ENCODE measurements around the gene PIEZO1. TPM values are rescaled to one million over a fixed set of nuclear protein-coding genes. Genes with fewer than 3 reads are reported as not detected.

PIEZO1 gene
- polyA plus RNA-seq, 1 of the 3 experiments (the other 2 are of a cell fraction), result 184 TPM

- TF ChIP-seq SIN3A (IDR thresholded peaks at IDR 0.05; ENCODE audit: borderline replicate concordance, low read depth, low read length), result no peak
Observed at GRCh38 chr16:88691924-88692560, 93.0 kb downstream of the PIEZO1 start (continued).

- 77% methylated on average over 23 of the region's 33 CpGs for WGBS (ENCODE audit: low lambda C conversion rate)
- Histone ChIP-seq H3K27ac (ENCODE audit: low read depth in 2 of 2, low read length in 1 of 2) (no peak overlapping the region), H3F3A (replicated peaks; ENCODE audit: insufficient read depth) (no peaks in the 10 kb centered on the region), H3K27me3 (ENCODE audit: insufficient read depth) (no peaks in the 10 kb centered on the region; the same call in 1 of the 2 replicates), H3K9me2 (no peaks in the 10 kb centered on the region), H3K4me1 (ENCODE audit: control insufficient read depth in 1 of 2, insufficient read depth in 2 of 2, low read depth in 1 of 2, low read length in 1 of 2) (peaks cover 0 to 7% of the 10 kb centered on the region in 2 experiments; a peak in 1 of 4 replicates), H3K79me2 (ENCODE audit: insufficient read depth) (no peaks in the 10 kb centered on the region), H3K9ac (no peak overlapping the region), H2AFZ (ENCODE audit: low read depth) (no peak overlapping the region), H4K20me1 (ENCODE audit: insufficient read depth) (no peaks in the 10 kb centered on the region), H3K4me3 (ENCODE audit: low read depth in 2 of 2, low read length in 1 of 2) (no peak overlapping the region), H3K36me3 (replicated peaks in 1 of 2; ENCODE audit: control insufficient read depth in 1 of 2, insufficient read depth in 2 of 2, low read length in 1 of 2) (no peaks in the 10 kb centered on the region), H3K9me3 (no peaks in the 10 kb centered on the region), H3K4me2 (no peak overlapping the region)
- CTCF ChIA-PET, result interaction anchor here (0.7 kb wide), 1 partner anchor 186 kb away, joined by 3 read pairs; no protein-coding TSS in a partner anchor
- TF ChIP-seq RCOR1 (IDR thresholded peaks at IDR 0.05; ENCODE audit: low read length) (no peak), SIN3A (IDR thresholded peaks at IDR 0.05; ENCODE audit: borderline replicate concordance, low read depth, low read length) (no peak), TAF1 (IDR thresholded peaks at IDR 0.05; ENCODE audit: borderline replicate concordance, low read depth, low read length) (no peak), YY1 (IDR thresholded peaks at IDR 0.05; ENCODE audit: low read depth) (no peak), SMC3 (IDR thresholded peaks at IDR 0.05; ENCODE audit: low read depth, low read length) (no peak), POLR2AphosphoS5 (IDR thresholded peaks at IDR 0.05; ENCODE audit: low read depth, low read length) (no peak), JUND (IDR thresholded peaks at IDR 0.05) (no peak), FOSL2 (IDR thresholded peaks at IDR 0.05; ENCODE audit: borderline replicate concordance, low read depth) (no peak)
- TF ChIP-seq, protein P1, sequence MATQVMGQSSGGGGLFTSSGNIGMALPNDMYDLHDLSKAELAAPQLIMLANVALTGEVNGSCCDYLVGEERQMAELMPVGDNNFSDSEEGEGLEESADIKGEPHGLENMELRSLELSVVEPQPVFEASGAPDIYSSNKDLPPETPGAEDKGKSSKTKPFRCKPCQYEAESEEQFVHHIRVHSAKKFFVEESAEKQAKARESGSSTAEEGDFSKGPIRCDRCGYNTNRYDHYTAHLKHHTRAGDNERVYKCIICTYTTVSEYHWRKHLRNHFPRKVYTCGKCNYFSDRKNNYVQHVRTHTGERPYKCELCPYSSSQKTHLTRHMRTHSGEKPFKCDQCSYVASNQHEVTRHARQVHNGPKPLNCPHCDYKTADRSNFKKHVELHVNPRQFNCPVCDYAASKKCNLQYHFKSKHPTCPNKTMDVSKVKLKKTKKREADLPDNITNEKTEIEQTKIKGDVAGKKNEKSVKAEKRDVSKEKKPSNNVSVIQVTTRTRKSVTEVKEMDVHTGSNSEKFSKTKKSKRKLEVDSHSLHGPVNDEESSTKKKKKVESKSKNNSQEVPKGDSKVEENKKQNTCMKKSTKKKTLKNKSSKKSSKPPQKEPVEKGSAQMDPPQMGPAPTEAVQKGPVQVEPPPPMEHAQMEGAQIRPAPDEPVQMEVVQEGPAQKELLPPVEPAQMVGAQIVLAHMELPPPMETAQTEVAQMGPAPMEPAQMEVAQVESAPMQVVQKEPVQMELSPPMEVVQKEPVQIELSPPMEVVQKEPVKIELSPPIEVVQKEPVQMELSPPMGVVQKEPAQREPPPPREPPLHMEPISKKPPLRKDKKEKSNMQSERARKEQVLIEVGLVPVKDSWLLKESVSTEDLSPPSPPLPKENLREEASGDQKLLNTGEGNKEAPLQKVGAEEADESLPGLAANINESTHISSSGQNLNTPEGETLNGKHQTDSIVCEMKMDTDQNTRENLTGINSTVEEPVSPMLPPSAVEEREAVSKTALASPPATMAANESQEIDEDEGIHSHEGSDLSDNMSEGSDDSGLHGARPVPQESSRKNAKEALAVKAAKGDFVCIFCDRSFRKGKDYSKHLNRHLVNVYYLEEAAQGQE (IDR thresholded peaks at IDR 0.05; ENCODE audit: low read depth, low read length), result no peak
- TF ChIP-seq, protein P2, sequence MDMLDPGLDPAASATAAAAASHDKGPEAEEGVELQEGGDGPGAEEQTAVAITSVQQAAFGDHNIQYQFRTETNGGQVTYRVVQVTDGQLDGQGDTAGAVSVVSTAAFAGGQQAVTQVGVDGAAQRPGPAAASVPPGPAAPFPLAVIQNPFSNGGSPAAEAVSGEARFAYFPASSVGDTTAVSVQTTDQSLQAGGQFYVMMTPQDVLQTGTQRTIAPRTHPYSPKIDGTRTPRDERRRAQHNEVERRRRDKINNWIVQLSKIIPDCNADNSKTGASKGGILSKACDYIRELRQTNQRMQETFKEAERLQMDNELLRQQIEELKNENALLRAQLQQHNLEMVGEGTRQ (IDR thresholded peaks at IDR 0.05; ENCODE audit: borderline replicate concordance, low read depth, low read length), result no peak
- POLR2A ChIA-PET, result no interaction called here
- DNase-seq, result no peak
Observed at GRCh38 chr16:88691129-88691813, 93.7 kb downstream of the PIEZO1 start.

Data from SK-N-SH (cell line).